Pons (tissue), 1 donor: ENCODE results near the gene RAET1G.
"Not testable (repeated sequence)": the region's sequence is repeated elsewhere in the genome, so short reads cannot be mapped to it uniquely, and the experiment has no call there.

Experiments
- DNase-seq: peaks from one replicate; pipeline ENCODE4 v3.0.0-alpha.2; 2016; ENCODE audit warnings: low spot score

RAET1G gene

GRCh38 chr6:149897015-149897697, 25.8 kb downstream of the RAET1G start:
- DNase-seq = peak; percentile 21

DNA sequence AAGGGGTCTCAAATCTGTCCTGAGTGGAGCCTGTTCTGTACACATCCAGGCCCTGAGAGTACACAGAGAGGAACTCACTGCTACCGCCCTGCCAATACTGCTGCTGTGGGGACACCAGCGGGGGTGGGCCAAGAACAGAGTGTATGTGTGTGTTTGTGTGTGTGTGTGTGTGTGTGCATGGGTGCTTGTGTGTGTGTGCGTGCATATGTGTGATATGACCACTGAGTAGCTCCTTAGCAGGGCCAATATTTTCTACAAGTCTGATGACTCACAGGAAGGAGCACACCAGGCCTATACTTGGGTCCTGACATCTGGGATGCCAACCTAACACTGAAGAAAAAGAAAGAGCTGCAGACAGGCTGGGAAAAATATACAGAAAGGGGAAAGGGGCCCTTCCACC, 26.4 kb downstream of the RAET1G start:
- no peak for DNase-seq

GRCh38 chr6:149895833-149896271, 27.1 kb downstream of the RAET1G start:
- DNase-seq = peak; percentile 2

- no peak for DNase-seq
These were observed 27.8 kb downstream of the RAET1G start for GRCh38 chr6:149895048-149895590.

DNA sequence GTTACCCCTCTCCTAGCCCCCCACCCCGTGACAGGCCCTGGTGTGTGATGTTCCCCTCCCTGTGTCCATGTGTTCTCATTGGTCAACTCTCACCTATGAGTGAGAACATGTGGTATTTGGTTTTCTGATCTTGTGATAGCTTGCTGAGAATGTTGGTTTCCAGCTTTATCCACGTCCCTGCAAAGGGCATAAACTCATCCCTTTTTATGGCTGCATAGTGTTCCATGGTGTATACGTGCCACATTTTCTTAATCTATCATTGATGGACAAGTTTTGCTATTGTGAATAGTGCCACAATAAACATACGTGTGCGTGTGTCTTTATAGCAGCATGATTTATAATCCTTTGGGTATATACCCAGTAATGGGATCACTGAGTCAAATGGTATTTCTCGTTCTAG, 31.1 kb downstream of the RAET1G start:
- not testable (repeated sequence) for DNase-seq

DNA sequence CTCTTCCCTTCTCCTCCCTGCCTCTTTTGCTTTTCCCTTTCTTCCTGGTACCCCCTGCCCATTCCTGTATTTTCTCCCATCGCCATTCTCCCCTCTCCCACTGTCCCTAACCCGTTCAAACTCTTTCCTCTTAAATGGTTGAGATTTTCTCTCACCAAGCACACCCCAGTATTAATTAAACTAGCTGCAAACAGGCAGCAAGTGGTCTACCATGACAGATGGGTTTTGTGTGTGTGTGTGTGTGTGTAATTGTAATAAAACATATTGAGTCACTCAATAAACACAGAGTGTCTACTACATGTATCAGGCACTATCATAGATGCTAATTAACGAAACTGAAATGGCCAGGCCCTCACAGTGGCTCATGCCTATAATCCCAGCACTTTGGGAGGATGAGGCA, 31.7 kb downstream of the RAET1G start:
- DNase-seq = no peak

- no peak for DNase-seq
These were observed 32.3 kb downstream of the RAET1G start for GRCh38 chr6:149890629-149891045.

DNA sequence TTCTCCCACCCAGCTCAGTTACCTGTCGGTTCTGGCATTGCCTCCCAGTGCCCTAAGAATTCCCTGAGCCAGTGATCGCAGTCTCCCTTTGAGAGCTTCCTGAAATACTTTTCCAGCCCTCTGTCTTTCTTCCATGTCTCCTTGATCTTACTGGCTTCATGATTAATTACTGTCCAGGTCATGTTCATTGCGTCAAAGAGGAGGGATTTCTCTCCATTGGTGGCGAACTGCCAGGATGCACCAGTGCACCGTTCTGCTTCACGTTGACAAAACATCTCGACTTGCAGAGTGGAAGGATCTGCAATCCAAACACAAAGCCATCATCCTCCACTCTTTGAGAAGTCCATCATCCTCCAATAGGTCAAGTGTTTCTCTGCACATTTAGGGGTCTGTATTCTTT, 33.6 kb downstream of the RAET1G start:
- no peak for DNase-seq

DNA sequence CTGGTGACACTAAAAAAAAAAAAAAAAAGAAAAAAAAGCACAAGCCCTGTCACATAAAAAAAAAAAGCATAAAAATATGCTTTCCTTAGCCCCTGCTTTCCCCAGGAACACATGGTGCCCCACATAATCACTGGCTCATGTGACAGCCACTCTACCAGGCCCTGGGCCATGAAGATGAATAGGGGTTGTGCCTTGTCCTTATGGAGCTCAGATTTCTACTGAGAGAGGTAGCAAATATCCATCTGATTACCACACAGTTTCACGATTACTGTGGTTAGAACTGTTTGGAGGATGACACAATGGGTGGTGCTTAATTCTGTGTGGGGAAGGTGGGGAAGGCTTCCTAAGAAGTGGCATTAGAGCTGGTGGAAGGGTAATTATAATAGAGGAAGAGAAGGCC, 34.3 kb downstream of the RAET1G start:
- no peak for DNase-seq

GRCh38 chr6:149888093-149888492, 34.8 kb downstream of the RAET1G start:
- DNase-seq = no peak

- no peak for DNase-seq
These were observed 35.6 kb downstream of the RAET1G start for GRCh38 chr6:149887343-149887742.

DNA sequence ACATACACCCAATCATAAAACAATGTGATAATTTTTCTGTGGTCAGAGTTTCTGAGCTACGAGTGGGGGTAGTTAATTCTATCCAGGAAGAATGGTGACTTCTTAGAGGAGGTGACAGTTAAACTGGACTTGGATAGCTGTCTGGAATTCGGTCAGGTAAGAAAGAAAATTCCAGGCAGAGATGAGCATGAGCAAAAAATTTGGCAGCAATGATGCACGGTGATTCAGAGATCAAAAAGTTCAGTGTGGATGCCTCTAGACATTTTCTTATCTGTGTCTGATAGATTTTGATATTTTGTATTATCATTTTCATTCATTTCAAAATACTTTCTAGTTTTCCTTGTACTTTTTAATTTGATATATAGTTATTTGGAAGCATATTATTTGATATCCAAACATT, 37.0 kb downstream of the RAET1G start:
- DNase-seq = no peak

GRCh38 chr6:149884617-149885016, 38.3 kb downstream of the RAET1G start:
- DNase-seq = no peak

- DNase-seq = no peak
These were observed 38.7 kb downstream of the RAET1G start for GRCh38 chr6:149884215-149884614.

GRCh38 chr6:149881860-149882259, 41.1 kb downstream of the RAET1G start:
- no peak for DNase-seq

DNA sequence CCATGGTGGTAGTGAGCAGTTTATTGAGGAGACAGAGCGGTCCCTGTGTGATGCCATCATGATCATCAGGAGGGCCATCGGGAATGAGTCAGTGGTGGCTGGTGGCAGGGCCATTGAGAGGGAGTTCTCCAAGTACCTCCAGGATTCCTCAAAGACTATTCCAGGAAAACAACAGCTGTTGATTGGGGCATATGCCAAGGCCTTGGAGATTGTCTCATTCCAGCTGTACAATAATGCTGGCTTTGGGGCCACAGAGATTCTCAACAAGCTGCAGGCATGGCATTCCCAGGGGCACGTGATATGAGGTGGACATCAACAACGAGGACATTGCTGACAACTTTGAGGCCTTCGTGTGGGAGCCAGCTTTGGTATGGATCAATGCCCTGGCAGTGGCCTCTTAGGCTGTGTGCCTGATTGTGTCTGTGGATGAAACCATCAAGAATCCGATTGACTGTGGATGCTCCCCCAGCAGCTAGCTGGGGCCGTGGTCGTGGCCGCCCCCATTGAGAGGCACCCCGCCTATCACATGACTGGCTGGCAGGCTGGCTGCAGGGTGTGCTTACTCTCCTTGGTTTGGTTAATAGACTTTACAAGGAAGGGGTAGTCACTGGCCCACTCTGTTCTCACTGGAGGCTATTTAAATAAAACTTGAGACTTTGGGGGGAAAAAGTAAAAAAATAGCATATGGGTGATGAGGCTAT, 41.7 kb downstream of the RAET1G start:
- no peak for DNase-seq

GRCh38 chr6:149877659-149878058, 45.3 kb downstream of the RAET1G start:
- DNase-seq = no peak

DNA sequence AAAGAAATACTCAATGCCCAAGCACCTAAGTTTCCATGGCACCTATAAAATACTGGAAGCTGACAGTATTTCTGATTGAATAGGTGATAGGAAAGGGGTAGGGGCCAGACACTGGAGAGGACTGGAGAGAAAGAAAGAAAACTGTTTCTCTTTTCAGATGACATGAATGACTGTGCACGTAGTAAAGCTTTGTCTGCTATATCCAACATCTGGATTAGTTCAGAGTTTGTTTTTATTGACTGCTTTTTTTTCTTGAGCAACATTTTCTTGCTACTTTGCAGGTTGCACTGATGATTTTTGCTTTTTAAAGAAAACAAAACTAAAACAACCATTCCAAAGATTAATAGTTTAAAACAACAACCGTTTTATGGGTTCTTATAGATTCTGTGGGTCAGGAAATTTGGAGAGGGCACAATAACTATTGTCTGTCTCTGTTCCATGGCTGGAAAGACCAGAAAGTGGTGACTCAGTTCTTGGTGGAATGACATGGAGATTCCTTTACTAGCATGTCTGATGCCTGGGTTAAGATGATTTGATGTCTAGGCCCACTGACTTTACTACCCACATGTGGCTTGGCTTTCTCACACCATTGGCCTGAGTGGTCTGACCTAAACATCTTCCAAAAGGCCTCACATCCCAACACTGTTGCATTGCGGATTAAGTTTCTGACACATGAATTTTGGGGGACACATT, 46.5 kb downstream of the RAET1G start:
- no peak for DNase-seq

- no peak for DNase-seq
These were observed 50.7 kb downstream of the RAET1G start for GRCh38 chr6:149872233-149872632.

- no peak for DNase-seq
These were observed 51.7 kb downstream of the RAET1G start for GRCh38 chr6:149871182-149871581.

DNA sequence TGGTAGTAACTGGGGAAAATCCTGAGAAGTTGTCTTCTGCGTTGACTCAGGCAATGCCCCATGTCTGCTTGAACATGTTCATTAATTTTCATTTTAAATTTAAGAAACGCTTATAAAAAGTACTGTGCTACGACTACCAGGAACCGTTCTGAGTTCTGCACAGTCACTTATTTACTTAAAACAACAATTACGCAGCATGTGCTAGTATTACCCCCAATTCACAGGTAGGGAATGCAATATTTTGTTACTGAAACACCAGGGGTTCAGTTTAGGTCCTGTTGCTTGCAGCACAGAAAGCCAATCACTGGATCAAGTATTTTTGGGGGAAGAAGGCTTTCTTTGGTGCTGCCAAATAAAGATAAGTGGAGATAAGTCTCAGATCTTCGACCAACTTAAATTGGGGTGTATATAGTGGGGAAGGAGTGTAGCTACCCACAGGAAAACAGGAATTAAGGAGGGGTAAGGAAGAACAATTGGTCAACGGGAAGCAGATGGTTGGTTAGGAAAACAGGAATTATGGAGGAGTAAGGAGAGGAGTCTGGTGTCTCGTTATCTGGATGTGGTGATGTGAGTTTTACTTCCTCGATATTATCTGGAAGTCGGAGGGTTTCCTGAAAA, 53.5 kb downstream of the RAET1G start:
- no peak for DNase-seq

GRCh38 chr6:149867876-149868640, 54.9 kb downstream of the RAET1G start:
- DNase-seq = no peak
